ENCODE results near the gene GOLGA6L2. TPM values are rescaled to one million over a fixed set of nuclear protein-coding genes. Genes with fewer than 3 reads are reported as not detected.
"Not testable (repeated sequence)": the region's sequence is repeated elsewhere in the genome, so short reads cannot be mapped to it uniquely, and the experiment has no call there.

The GOLGA6L2 gene
- total RNA-seq, 4 donors from 2014 or later = not detected

DNA sequence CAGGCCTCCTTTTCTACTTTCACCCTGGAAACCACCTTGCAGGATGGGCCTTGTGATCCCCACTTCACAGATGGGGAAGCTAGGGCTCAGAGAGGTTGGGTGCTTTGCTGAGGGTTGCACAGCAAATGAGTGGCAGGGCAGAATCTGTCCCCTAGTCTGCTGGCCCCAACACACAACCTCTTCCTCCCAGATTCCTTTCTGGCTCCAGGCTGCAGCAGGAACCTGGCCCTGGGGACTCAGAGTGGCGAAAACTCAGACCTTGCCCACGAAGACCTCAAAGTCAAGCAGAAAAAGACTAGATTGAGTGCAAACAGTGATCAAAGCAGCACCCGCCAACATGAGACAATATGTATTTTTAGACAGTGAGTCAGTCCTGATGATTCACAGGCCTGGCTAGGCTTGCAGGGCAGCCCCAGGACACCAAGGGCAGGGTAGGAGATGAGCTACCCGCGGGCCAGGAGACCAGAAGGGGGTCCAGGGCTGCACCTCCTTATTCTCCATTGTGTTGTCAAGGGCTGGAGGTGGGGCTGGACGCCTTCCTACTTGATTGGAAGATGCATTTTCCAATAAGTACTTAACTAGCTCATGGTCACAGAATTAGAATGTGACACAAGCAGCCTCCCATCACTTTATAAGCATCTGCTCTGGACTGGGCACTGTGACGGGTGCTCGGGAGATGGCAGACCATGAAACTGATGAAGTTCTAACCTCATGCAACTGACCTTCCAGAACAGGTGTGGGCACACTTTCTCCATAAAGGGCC is 23.9 kb downstream of the GOLGA6L2 start:
- TF ChIP-seq, protein P1, sequence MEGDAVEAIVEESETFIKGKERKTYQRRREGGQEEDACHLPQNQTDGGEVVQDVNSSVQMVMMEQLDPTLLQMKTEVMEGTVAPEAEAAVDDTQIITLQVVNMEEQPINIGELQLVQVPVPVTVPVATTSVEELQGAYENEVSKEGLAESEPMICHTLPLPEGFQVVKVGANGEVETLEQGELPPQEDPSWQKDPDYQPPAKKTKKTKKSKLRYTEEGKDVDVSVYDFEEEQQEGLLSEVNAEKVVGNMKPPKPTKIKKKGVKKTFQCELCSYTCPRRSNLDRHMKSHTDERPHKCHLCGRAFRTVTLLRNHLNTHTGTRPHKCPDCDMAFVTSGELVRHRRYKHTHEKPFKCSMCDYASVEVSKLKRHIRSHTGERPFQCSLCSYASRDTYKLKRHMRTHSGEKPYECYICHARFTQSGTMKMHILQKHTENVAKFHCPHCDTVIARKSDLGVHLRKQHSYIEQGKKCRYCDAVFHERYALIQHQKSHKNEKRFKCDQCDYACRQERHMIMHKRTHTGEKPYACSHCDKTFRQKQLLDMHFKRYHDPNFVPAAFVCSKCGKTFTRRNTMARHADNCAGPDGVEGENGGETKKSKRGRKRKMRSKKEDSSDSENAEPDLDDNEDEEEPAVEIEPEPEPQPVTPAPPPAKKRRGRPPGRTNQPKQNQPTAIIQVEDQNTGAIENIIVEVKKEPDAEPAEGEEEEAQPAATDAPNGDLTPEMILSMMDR (IDR thresholded peaks at IDR 0.05) = no peak
- TF ChIP-seq POLR2A (IDR thresholded peaks at IDR 0.05) = no peak
- DNase-seq (ENCODE audit: low spot score in 2 of 2) = no peak
- 40 to 48% methylated on average over 8 of the region's 8 CpGs for whole genome bisulfite sequencing, 2 donors
- H3K4me3 ChIP-seq (ENCODE audit: low read depth, poor library complexity, severe bottlenecking) = no peak overlapping the region
- intact Hi-C loops (cut with DNase I; ENCODE audit: low total_unique reads) = no loop called here

DNA sequence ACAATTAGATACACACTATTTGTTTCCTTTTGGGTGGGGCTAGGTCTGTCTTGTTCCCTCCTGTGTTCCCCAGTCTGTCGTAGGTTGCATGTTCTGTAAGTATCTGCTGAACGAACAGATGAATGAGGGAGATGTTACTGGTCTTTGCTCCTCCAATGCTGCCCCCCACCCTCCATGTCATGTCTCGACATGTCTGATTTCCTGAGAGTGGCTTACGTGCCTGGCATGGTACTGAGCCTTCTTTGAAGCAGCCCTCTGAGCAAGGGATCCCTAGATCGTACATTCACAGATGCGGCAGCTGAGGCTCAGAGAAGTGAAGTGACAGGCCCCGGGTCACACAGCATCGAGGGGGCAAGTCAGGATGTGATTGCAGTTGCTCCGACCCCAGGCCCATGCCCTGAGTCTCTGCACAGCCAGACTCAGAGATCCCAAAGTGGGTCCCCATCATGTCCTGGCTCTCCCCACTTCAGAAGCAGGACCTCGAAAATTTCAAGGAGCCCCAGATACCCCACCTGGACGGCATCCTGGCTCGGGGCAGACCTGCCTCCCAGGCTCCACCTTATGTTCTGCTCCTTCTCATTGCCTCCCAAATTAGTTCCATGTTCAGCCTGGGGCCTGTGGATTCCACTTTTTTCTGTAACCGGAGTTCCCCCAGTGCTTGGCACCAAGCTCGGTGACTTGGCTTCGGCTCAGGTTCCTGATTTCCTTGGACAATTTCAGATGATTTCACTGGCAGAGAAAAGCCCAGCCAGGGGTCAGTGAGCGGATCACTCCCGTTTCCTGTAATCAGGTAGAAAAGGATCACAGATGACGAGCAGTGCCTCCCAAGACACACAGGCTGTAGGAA is 24.7 kb downstream of the GOLGA6L2 start:
- no peak overlapping the region for H3K4me3 ChIP-seq (ENCODE audit: low read depth, poor library complexity, severe bottlenecking)
- no peak for TF ChIP-seq POLR2A (IDR thresholded peaks at IDR 0.05)
- TF ChIP-seq, protein P1 (IDR thresholded peaks at IDR 0.05) = no peak
- no peak for DNase-seq (ENCODE audit: low spot score in 2 of 2)
- WGBS, 2 donors = 51 to 64% methylated on average over 16 to 18 of the region's 18 CpGs
- intact Hi-C loops (cut with DNase I; ENCODE audit: low total_unique reads) = no loop called here

DNA sequence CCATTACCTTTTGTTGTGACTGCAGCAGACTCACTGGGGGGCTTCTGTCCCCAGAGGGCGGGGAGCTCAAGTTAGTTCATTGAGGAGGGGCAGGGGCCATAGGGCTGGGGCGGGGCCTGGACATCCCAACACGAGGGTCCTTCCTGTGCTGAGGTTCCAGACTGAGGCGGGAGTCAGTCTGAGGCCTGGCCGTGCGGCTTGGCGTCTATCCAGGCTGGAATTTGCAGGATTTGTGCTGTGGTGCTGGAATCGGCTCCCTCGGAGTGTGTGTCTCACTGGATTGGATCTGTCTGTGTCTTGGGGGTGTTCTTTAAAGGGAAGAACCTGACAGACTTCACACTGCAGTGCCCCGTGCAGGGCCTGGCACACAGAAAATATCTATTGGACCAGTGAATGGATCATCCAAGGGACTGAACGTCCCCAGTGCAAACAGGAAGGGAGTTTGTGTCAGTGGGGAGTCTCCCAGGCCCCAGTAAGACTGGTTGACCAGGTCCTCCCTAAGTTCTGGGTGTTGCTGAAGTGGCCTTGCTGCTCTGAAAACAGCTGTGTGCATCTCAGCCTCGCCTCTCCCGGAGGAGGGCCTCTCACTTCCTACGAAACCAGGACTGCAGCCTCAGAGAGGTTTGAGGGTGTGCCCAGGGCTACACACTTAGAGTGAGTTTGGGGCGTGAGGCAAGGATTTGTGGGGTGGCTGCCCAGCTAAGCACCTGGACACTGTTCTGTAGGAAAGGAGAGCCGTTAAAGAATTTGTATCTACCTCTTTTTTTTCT is 26.1 kb downstream of the GOLGA6L2 start:
- DNase-seq (ENCODE audit: low spot score in 2 of 2) = no peak
- WGBS, 2 donors = 57 to 65% methylated on average over 10 to 16 of the region's 16 CpGs
- H3K4me3 ChIP-seq (ENCODE audit: low read depth, poor library complexity, severe bottlenecking) = no peak overlapping the region
- no peak for TF ChIP-seq POLR2A (IDR thresholded peaks at IDR 0.05)
- TF ChIP-seq, protein P1 (IDR thresholded peaks at IDR 0.05) = no peak
- intact Hi-C loops (cut with DNase I; ENCODE audit: low total_unique reads) = loop anchor here (1.0 kb wide), 1 partner anchor 19 kb away; no protein-coding TSS in a partner anchor

DNA sequence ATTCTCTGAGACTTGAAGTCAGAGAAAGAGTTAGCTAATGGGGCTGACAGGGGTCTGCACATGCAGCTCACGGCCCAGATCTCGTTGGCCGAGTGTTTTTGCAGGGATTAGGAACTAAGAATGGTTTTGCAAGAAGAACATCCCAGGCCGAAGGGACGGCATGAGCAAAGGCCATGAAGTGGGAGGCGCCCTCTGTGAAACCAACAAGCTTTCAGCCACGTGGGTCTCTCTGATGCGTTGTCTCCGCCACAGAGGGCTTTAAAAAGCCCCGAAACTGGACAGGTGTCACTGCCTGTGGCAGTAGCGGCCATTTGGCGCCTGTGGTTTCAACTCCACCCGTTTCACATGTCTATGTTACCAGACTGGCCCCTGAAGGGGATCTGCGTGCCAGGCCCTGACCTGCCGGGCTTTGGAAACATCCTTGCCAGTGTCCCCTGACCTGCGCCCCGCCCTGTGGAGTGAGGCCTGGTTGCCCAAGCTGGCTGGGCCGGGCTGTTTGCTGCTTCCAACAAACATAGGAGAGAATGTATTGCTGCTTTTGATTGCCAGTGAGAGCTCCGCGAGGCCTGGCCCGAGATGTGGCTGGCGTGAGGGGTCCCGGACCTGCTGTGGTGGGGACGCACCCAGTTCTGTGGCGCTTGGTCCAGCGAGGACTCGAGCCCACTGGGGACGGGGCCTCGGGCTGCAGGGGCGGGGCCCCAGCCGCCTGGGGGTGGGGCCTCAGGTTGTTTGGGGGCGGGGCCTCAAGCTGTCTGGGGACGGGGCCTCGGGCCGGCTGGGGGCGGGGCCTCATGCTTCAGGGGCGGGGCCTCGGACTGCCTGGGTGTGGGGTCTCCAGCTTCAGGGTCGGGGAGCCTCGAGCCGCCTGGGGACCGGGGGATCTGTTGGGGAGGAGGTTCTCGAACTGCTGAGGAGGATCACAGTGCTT is 30.4 kb downstream of the GOLGA6L2 start:
- intact Hi-C loops (cut with DNase I; ENCODE audit: low total_unique reads) = no loop called here
- H3K4me3 ChIP-seq (ENCODE audit: low read depth, poor library complexity, severe bottlenecking) = no peak overlapping the region
- no peak for DNase-seq (ENCODE audit: low spot score in 2 of 2)
- 84 to 85% methylated on average over 36 to 41 of the region's 43 CpGs for WGBS, 2 donors
- TF ChIP-seq POLR2A (IDR thresholded peaks at IDR 0.05) = no peak
- TF ChIP-seq, protein P1 (IDR thresholded peaks at IDR 0.05) = no peak

DNA sequence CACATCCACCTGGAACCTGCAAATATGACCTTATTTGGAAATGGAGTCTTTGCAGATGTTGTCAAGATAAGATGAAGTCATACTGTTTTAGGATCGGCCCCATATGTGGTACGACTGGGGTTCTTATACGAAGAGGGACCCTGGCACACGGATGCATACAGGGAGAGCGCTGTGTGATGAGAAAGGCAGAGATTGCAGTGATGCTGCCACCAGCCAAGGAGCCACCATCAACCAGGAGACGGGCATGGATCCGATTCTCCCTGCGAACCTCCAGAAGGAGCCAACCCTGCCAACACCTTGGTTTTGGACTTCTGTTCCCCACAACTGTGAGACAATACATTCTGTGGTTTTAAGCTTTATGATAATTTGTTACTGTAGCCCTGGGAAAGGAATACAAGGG is 31.2 kb downstream of the GOLGA6L2 start:
- not testable (repeated sequence) for H3K4me3 ChIP-seq (ENCODE audit: low read depth, poor library complexity, severe bottlenecking); DNase-seq (ENCODE audit: low spot score in 2 of 2)
- intact Hi-C loops (cut with DNase I; ENCODE audit: low total_unique reads) = loop anchor here (2.0 kb wide), 1 partner anchor 49 kb away; no protein-coding TSS in a partner anchor
- WGBS, 2 donors = 90 to 96% methylated on average over 8 of the region's 8 CpGs
